PFSK-1 (cell line): Measurements from ENCODE around the gene ZNF385D.

Experiments
- FOXP2 ChIP-seq: optimal IDR thresholded peaks from 2 replicates; pipeline ENCODE3; 2011; ENCODE audit warnings: borderline replicate concordance, control low read depth, inconsistent platforms; ENCODE audit not compliant: insufficient read depth; ENCODE audit errors: extremely low read length, extremely low read depth
- POLR2AphosphoS5 ChIP-seq: IDR thresholded peaks from 2 replicates; pipeline ENCODE4 v1.6.1; 2012; ENCODE audit warnings: low read depth, mild to moderate bottlenecking, control low read depth, low read length, moderate library complexity
- SIN3A ChIP-seq: IDR thresholded peaks from 2 replicates; pipeline ENCODE4 v1.6.1; 2012; ENCODE audit warnings: mild to moderate bottlenecking, low read length, moderate library complexity, borderline replicate concordance; ENCODE audit not compliant: insufficient read depth
- TAF1 ChIP-seq: IDR thresholded peaks from 2 replicates; pipeline ENCODE4 v1.6.1; 2012; ENCODE audit warnings: low read length, control low read depth, borderline replicate concordance; ENCODE audit not compliant: insufficient read depth
- TF ChIP-seq, protein P1 (sequence below), 2 experiments: IDR thresholded peaks; 2 replicates each; pipeline versions ENCODE4 v1.6.1 to v1.8.0; 2011 to 2012; ENCODE audit warnings: low read depth in 2 of 2, low read length in 2 of 2, control low read depth in 1 of 2, inconsistent platforms in 1 of 2, mild to moderate bottlenecking in 1 of 2, moderate library complexity in 1 of 2; ENCODE audit not compliant: insufficient read depth in 1 of 2

DNA sequence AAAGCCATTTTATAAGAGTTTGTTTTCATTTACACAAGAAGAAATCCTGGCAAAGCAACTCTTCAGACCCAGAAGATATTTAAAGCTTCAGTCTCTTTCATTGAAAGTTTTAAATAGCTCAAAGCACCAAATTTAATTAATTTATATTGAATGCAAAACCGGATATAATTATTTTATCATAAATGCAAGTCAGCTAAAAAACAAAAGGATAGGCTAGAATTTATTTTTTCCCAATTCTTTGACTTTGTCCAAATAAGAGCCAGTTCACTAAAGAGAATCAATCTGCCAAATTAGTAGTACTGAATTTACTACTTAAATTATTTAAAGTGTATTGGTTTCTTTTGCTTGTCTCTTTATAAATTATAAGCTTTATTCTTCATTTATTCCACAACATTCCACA lies 101.5 kb downstream of the ZNF385D start:
- TF ChIP-seq POLR2AphosphoS5 = no peak
- TF ChIP-seq, protein P1, sequence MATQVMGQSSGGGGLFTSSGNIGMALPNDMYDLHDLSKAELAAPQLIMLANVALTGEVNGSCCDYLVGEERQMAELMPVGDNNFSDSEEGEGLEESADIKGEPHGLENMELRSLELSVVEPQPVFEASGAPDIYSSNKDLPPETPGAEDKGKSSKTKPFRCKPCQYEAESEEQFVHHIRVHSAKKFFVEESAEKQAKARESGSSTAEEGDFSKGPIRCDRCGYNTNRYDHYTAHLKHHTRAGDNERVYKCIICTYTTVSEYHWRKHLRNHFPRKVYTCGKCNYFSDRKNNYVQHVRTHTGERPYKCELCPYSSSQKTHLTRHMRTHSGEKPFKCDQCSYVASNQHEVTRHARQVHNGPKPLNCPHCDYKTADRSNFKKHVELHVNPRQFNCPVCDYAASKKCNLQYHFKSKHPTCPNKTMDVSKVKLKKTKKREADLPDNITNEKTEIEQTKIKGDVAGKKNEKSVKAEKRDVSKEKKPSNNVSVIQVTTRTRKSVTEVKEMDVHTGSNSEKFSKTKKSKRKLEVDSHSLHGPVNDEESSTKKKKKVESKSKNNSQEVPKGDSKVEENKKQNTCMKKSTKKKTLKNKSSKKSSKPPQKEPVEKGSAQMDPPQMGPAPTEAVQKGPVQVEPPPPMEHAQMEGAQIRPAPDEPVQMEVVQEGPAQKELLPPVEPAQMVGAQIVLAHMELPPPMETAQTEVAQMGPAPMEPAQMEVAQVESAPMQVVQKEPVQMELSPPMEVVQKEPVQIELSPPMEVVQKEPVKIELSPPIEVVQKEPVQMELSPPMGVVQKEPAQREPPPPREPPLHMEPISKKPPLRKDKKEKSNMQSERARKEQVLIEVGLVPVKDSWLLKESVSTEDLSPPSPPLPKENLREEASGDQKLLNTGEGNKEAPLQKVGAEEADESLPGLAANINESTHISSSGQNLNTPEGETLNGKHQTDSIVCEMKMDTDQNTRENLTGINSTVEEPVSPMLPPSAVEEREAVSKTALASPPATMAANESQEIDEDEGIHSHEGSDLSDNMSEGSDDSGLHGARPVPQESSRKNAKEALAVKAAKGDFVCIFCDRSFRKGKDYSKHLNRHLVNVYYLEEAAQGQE (IDR thresholded peaks at IDR 0.05; ENCODE audit: insufficient read depth in 1 of 2, low read depth in 2 of 2, low read length in 2 of 2) = no peak
- TF ChIP-seq SIN3A = no peak
- TF ChIP-seq TAF1 = no peak
- TF ChIP-seq FOXP2 = no peak
